Lower leg skin (tissue), 3 donors: ENCODE measurements around the gene VTI1A.

ENCODE experiments used
- CTCF ChIP-seq, 3 donors: fragments of 450-650 bp; IDR thresholded peaks; one replicate each; pipeline ENCODE4 v1.5.1; 2016; ENCODE audit warnings: antibody characterized with exemption in 3 of 3, mild to moderate bottlenecking in 3 of 3, moderate library complexity in 2 of 3
- POLR2A ChIP-seq, 2 donors: fragments of 450-650 bp; IDR thresholded peaks; one replicate each; pipeline ENCODE4 v1.6.1; 2016 to 2017; ENCODE audit warnings: antibody characterized with exemption in 2 of 2, mild to moderate bottlenecking in 1 of 2, moderate library complexity in 1 of 2

- TF ChIP-seq CTCF (IDR thresholded peaks at IDR 0.05) (no peak), POLR2A (IDR thresholded peaks at IDR 0.05) (no peak)
Observed at GRCh38 chr10:112409755-112410154, 37.3 kb upstream of the VTI1A start.
